Fibroblast of villous mesenchyme (primary cell): ENCODE results near the gene RARG. TPM values are rescaled to one million over a fixed set of nuclear protein-coding genes. Genes with fewer than 3 reads are reported as not detected.

ENCODE experiments used
- DNase-seq: peaks from one replicate; pipeline ENCODE4 v3.0.0-alpha.2; 2010; ENCODE audit warnings: low read depth
- H3K4me3 ChIP-seq: 2 replicates; pipeline ENCODE4 v1.5.1; 2011; ENCODE audit warnings: low read depth, mild to moderate bottlenecking, low read length
- CTCF ChIP-seq: IDR thresholded peaks from 2 replicates; pipeline ENCODE4 v1.5.1; 2012; ENCODE audit warnings: low read depth, mild to moderate bottlenecking, low read length; ENCODE audit not compliant: insufficient read depth
- total RNA-seq: library from RNA; depleted of rRNA; stranded (reverse); fragments of >200 nt; gene quantifications from 2 replicates; pipeline ENCODE4 v1.2.3, GENCODE V29; 2012

The RARG gene
- total RNA-seq, 1 donor, result 29.4 TPM

- peak overlapping the region; percentile 78 for H3K4me3 ChIP-seq
- TF ChIP-seq CTCF, result peak; percentile 30
- DNase-seq, result peak; percentile 76
Observed at GRCh38 chr12:53251477-53252348, 19.7 kb upstream of the RARG start.

GRCh38 chr12:53245286-53245685 is 13.3 kb upstream of the RARG start:
- no peak for TF ChIP-seq CTCF
- no peak overlapping the region for H3K4me3 ChIP-seq
- no peak for DNase-seq

DNA sequence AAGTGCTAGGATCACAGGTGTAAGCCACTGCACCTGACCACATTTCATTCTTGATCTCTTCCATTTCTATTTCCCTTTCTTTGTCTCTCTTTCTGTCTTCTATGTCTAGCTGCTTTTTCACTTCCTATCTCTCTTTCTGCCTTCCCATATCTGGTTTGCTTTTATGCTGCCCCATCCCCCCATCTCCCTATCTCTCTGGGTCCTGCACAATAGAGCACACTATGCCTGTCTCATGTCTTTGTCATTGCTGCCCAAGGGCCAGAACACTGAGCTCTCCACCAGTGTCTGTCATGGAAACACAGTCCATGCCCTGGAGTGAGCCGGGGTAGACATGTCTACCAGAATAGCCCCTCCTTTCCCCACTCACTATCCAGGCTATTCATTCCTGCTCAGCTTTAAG is 12.3 kb upstream of the RARG start:
- DNase-seq, result no peak
- H3K4me3 ChIP-seq, result no peak overlapping the region
- TF ChIP-seq CTCF, result no peak

DNA sequence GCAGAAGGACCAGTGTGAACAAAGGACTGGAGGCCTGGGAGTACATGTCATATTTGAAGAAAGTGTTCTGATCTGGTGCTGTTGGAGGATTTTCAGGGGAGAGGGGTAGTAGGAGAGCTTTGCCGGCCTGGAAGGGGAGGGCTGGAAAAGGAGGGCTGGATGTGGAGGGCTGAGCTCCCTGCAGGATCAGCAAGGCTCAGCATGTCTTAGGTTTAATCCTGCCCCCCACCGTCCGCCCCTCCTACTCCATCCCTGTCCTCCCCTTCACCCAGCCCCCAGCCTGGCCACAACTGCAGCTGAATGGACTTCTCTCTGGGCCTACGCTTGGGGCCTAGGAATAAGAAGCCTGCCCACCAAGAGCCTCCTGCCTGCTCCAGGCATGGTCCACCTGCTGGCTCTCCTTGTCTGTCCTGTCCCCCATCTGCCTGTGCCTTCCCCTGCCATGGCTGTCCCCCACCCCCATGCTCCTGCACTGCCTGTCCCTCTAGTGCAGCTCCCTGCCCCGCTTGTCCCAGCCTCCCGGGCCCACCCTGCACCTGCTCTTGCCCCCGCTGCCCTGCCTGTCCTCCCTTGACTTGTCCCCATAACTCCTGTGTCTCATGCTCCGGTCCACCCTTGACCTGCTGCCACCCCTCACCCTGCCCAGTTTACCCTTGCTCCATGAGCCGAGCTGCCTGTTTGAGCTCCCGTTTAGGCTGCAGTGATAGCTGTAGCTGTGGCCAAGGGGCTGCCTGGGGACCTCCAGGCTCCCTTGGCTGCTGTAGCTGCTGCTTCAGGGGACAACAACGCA is 9.8 kb upstream of the RARG start:
- no peak for TF ChIP-seq CTCF
- no peak overlapping the region for H3K4me3 ChIP-seq
- DNase-seq, result no peak

DNA sequence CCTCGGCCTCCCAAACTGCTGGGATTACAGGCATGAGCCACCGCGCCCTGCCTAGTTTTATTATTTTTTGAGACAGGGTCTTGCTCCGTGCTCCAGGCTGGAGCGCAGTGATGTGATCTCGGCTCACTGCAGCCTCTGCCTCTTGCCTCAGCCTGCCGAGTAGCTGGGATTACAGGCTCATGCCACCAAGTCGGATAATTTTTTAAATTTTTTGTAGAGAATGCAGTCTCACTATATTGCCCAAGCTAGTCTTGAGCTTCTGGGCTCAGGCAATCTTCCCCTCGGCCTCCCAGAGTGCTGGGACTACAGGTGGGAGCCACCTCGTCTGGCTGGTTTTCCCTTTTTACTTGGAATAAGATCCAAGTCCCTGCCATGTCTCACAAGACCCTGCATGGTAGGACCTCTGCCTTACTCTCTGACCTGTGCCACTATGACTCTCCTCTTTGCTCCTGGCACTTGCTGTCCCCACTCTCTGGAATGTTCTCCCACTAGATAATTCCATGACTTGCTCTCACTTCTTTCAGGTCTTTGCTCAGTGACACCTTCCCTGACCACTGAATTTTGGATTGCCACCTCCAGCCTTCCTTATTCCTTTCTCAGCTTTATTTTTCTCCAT is 7.7 kb upstream of the RARG start:
- no peak for TF ChIP-seq CTCF
- H3K4me3 ChIP-seq, result no peak overlapping the region
- no peak for DNase-seq

DNA sequence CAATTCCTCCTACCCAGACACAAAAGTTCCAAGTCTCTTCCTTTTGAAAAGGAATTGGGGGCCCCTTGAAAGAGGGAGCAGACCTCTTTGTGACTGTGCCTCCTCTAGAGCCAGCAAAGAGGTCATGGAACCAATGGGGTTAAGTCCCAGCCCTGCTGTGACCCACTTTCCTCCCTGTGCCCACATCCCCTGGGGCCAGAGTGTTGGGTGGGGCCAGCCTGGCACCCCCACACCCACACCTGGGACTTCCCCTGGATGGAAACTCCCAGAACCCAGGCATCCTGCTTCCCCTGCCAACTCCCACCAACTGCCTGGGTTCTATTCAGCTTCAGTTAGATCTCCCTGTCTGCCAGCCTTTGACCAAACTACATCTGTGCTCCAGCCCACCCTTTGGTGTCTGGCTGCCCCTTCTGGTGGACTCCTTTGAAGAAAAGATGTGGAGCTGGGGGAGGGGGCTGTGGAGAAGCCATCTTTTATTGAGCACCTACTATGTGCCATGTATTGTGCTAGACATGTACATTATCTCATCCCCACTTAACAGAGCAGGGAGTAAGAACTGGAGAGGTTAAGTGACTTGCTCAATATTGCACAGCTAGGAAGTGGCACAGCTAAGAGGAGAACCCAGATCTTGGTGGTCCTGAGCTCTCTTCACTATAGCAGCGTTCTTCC is 4.6 kb upstream of the RARG start:
- H3K4me3 ChIP-seq, result no peak overlapping the region
- DNase-seq, result no peak
- no peak for TF ChIP-seq CTCF
